GM12864 (cell line): ENCODE data around the gene WDR93.

Experiments used
- DNase-seq: peaks from one replicate; pipeline ENCODE4 v3.0.0-alpha.2; 2011; ENCODE audit warnings: low read depth
- H3K4me3 ChIP-seq: 2 replicates; pipeline ENCODE4 v1.5.1; 2011; ENCODE audit warnings: mild to moderate bottlenecking, low read depth, low read length, control low read depth
- TF ChIP-seq, protein P1 (sequence below): IDR thresholded peaks from 2 replicates; pipeline ENCODE4 v1.5.1; 2011; ENCODE audit warnings: low read depth, mild to moderate bottlenecking, moderate library complexity, low read length, control low read depth, inconsistent platforms; ENCODE audit errors: missing control alignments

WDR93 gene

DNA sequence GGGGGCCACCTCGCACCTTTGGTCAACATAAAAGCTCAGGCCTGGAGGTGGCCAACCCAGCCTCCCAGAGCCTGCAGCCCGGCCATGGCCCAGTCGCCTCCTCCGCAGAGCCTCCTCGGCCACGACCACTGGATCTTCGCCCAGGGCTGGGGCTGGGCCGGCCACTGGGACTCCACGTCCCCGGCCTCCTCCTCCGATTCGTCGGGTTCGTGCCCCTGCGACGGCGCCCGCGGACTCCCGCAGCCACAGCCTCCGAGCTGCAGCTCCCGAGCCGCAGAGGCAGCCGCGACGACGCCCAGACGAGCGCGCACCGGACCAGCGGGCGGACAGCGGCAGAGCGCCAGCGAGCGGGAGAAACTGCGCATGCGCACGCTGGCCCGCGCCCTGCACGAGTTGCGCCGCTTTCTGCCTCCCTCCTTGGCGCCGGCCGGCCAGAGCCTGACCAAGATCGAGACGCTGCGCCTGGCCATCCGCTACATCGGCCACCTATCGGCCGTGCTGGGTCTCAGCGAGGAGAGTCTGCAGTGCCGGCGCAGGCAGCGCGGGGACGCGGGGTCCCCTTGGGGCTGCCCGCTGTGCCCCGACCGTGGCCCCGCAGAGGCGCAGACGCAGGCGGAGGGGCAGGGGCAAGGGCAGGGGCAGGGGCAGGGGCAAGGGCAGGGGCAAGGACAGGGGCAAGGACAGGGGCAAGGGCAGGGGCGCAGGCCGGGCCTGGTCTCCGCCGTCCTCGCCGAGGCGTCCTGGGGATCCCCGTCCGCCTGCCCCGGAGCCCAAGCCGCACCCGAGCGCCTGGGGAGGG, 85.9 kb downstream of the WDR93 start, which contains the start of gene MESP2:
Gene MESP2 (plus strand): TSS at position 59 of the 799 bp plus-strand sequence. CDS start 26 bp downstream, at position 85.
- DNase-seq: no peak
- TF ChIP-seq, protein P1, sequence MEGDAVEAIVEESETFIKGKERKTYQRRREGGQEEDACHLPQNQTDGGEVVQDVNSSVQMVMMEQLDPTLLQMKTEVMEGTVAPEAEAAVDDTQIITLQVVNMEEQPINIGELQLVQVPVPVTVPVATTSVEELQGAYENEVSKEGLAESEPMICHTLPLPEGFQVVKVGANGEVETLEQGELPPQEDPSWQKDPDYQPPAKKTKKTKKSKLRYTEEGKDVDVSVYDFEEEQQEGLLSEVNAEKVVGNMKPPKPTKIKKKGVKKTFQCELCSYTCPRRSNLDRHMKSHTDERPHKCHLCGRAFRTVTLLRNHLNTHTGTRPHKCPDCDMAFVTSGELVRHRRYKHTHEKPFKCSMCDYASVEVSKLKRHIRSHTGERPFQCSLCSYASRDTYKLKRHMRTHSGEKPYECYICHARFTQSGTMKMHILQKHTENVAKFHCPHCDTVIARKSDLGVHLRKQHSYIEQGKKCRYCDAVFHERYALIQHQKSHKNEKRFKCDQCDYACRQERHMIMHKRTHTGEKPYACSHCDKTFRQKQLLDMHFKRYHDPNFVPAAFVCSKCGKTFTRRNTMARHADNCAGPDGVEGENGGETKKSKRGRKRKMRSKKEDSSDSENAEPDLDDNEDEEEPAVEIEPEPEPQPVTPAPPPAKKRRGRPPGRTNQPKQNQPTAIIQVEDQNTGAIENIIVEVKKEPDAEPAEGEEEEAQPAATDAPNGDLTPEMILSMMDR: peak; percentile 32
- H3K4me3 ChIP-seq: peak within 1 kb of the TSS; percentile 57

- DNase-seq: no peak
- H3K4me3 ChIP-seq: no peak overlapping the region
- TF ChIP-seq, protein P1: no peak
These were observed 86.6 kb downstream of the WDR93 start for GRCh38 chr15:89777073-89777751.

- no peak overlapping the region for H3K4me3 ChIP-seq
- DNase-seq: no peak
- TF ChIP-seq, protein P1: no peak
These were observed 87.3 kb downstream of the WDR93 start for GRCh38 chr15:89777782-89778380.

- no peak for DNase-seq
- TF ChIP-seq, protein P1: no peak
- no peak overlapping the region for H3K4me3 ChIP-seq
These were observed 88.2 kb downstream of the WDR93 start for GRCh38 chr15:89778861-89779260.

DNA sequence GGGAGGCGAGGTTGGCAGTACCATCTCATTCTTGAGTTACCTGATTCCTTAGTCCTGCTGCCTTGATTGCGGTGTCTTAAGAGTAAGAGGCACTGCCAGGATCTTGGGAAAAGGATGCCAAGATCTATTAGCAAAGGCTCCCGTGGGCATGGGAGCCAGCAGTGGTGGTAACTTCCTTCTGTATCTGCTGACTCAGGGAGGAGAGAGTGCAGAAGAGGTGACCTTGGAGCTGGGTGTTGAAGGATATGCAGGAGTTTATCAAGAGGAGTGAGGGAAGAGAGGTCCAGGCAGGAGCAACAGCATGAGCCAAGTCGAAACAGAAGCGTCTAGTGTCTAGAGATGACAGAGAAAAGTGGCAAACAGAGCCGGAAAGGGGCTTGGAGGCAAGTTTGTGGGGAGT, 90.0 kb downstream of the WDR93 start:
- TF ChIP-seq, protein P1: no peak
- DNase-seq: no peak
- H3K4me3 ChIP-seq: no peak overlapping the region

GRCh38 chr15:89781055-89781454, 90.4 kb downstream of the WDR93 start:
- TF ChIP-seq, protein P1: no peak
- DNase-seq: no peak
- no peak overlapping the region; the same call in 1 of the 2 replicates for H3K4me3 ChIP-seq
